MM.1S (cell line): ENCODE results near the gene CPNE1.

Experiments
- CTCF ChIP-seq: fragments of 300-600 bp; sonication (generic); IDR thresholded peaks from 2 replicates; pipeline ENCODE4 v1.5.1; 2016; ENCODE audit warnings: antibody characterized with exemption, low read length, mixed read lengths
- EZH2 ChIP-seq: fragments of 300-600 bp; sonication (generic); optimal IDR thresholded peaks from 2 replicates; pipeline ENCODE3; 2017; ENCODE audit warnings: low read depth, mild to moderate bottlenecking, antibody characterized with exemption, low read length, mixed read lengths

DNA sequence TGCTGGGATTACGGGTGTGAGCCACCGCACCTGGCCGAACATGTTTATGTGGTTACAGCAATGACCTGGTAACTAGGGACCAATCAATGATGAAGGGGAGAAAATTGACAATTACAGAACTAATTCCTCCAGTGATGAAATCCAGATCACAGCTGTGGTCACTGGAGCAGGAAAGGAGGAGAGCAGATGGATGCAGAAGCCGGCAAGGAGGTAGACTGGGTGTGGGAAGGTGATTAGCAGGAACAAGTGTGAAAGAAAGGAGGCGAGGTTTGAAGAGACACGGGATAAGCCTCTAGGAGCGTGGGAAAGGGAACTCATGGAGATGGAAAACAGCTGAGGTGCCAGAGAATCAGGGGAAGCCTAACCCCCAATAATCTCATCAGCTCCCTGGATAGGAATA is 66.2 kb downstream of the CPNE1 start:
- no peak for TF ChIP-seq CTCF
- no peak for TF ChIP-seq EZH2
